Right lung (tissue), 5 donors: ENCODE data around the gene USP9Y. TPM values are rescaled to one million over a fixed set of nuclear protein-coding genes. Genes with fewer than 3 reads are reported as not detected.

Source experiments
- DNase-seq, 2 donors: peaks; one replicate each; pipeline ENCODE4 v3.0.0-alpha.2; 2013
- polyA plus RNA-seq, 5 donors: library from polyadenylated mRNA; unstranded; fragments of 120-200 nt; gene quantifications; one replicate each; pipeline versions ENCODE4 v1.2.1 to v1.2.3, GENCODE V29; 2013; ENCODE audit warnings: inconsistent platforms in 1 of 5, low replicate concordance in 1 of 5; ENCODE audit not compliant: insufficient read length in 5 of 5, insufficient read depth in 1 of 5

Gene USP9Y
- polyA plus RNA-seq, 5 donors = 0.19 to 64.5 (median 1.2) TPM

DNA sequence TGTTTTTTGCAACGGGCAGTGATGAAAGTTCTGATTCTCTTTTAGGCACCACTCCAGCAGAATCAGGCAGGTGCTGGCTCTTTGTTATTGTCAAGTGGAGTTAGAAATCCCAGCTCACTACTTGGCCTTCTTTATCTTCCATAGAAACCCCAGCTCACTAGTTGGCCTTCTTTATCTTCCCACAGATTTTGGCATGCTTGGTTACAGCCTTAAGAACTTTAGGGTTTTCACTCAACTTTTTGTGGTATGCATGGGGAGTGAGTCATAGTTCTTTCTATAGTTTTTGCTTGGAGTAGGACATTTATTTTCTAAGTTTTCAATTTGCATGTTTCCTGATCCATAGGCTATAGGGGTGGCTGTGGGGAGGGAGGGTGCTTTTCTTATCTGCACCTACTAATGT is 55.0 kb downstream of the USP9Y start:
- DNase-seq = no peak

DNA sequence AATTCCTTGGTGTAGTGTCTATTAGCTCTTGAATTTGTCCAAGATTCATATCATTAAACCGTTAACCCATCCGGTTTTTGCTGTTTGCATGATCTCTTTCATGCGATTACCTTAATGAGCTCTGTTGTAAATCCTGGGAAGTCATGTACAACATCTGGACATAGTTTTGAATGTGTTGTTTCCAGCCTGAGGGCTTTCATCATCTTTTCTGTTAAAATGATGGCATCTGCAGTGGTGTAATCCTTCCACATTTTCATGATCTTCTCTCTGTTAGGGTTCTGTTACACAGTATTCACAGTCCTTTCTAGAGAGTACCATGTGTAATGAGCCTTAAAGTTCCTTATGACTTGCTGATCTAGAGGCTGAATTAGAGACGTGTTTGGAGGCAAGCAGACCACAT is 64.9 kb downstream of the USP9Y start:
- no peak for DNase-seq

DNA sequence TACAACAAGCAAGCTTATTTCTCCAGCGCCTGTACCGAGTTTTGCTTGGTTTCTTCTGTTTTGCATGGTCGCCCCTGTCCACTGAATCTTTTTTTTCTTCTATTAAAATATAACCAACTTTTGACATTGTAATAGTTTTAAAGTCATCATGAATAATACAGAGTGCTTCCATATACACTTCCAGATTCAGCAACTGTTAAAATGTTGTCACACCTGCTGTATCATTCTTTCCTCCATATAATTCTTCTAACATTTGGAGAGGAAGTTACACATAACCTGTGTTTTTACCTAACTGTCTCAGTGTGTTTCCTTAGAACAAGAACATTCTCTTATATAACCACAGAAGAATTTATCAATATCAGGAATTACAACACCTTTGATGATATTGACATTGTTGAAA is 83.5 kb downstream of the USP9Y start:
- no peak for DNase-seq

DNA sequence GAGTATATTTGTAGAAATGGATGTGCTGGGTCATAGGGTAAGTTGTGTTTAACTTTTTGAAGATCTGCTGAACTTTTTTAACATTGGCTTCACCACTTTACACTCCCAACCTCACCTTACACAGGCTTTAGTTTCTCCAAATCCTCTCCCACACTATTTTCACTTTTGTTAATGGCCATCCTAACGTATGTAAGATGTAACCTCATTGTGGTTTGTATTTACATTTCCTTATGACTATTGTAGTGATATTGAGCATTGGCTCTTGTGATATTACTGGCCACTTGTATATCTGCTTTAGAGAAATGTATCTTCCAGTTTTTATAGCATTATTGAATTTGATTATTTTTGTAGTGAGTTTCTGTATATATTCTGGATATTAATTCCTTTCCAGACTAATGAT is 93.0 kb downstream of the USP9Y start:
- no peak for DNase-seq

DNA sequence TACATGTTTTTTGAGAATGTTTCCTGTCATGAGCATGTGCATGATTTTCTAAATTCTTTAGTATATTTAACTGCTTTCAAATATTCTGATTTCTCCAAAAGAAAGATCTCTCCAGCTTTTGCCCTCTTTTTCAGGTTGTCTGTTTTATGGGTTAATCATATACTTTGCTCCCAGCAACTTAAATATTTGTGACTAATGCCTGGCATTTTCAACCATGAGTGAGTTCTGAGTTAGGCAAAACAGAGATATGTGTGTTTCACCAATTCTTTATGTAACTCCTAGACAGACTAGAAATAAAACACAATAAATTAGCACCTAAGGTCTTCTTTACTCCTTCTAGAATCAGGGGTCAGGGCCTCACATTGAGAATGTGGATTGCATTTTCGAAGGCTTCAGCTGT is 107.0 kb downstream of the USP9Y start:
- no peak for DNase-seq

DNA sequence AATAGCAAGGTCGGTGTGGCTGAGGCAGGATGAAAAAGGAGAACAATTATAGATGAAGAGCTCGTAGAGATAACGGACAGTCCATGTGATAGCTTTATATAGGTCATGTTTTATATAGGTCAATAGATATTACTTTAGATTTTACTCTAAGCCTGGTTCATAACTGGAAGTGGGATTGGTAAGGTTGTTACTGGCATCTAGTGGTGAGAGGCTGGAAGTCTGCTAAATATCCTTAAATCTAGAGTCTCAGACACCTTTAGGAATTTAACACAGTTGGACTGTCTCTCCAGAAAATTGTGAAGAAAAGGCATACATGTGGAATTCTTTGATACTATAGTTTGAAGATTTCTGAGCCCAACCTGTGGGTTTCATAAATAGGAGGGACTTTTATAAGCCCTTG is 108.0 kb downstream of the USP9Y start:
- DNase-seq = no peak

DNA sequence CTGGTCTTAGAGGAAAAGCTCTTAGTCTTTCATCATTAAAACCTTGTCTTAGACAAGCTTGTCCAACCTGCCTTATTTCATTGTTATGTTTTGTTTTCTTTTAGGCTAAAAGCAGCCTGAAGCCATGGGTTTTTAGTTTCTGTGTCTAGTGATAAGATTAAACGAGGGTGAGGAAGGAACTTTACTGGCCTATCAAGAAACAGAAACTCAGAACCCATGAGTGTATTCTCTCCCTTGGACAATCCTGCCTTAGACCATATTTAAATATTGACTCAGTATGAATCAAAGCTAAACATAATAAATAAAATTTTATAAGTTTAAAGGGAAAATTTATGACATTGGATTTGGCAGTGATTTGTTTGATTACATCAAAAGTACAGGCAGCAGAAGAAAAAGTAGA is 122.4 kb downstream of the USP9Y start:
- DNase-seq = no peak

DNA sequence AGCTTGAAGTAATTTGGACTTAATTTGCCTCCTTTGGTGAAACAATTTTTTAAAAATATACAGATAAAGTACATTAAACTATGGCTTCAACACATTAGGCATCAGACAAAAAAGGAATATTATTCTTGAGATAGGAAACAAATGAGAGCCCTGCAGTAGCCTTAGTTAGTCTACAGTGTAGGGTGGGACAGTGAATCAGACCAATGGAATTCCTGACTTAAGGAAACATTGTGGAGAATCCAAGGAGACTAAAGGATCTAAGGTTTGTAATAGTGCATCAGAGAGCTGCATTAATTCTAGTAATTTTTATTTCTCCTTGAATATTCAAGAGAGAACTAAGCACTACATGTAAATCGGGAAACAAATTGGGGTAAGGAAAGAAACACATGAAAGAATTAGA is 125.8 kb downstream of the USP9Y start:
- no peak for DNase-seq

DNA sequence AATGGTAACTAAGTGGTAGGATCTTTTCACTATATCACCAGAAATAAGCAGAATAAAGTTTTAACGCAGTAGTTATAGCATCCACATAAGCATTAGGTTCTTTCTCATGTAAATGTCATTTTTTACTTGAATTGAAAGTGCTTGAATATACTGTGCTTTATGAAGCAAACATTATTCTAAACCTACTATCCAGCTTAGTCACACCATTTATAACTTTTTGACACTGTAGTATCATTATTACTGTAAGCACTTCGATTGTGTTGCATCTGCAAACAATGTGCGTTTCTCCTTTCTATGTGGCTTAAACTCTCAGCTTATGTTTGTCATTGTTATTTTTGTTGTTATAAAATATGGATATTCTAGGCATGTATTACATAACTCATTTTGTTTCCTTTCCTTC is 132.3 kb downstream of the USP9Y start:
- DNase-seq = no peak

DNA sequence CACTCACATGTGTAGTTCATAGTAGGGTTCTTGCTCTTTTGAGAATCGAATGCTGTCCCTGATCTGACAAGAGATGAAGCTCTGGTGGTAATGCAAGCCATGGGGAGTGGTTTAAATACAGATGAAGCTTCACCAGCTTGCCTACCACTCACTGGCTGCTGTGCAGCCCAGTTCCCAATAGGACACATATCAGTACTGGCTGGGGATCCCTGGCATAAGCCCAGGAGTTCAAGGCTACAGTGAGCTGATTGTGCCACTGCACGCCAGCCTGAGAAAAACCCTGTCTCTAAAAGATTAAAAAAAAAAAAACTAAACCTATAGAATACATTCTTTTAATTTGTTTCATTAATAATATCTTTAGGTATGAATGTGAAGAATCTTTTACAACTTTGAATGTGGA is 136.5 kb downstream of the USP9Y start:
- no peak for DNase-seq

DNA sequence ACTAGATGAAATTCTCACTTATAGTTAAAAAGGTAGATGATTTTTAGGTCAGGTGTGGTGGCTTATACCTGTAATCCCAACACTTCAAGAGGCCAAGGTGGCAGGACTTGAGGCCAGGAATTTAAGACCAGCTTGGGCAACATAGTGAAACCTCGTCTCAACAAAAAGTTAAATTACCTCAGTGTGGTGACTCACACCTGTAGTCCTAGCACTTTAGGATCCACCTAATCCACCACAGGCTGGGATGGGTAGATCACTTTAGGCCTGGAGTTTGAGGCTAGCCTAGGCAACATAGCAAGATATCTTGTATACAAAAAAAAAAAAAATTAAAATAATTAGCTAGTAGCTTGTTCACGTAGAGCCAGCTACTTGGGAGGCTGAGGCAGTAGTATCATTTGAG is 140.3 kb downstream of the USP9Y start:
- DNase-seq = no peak

DNA sequence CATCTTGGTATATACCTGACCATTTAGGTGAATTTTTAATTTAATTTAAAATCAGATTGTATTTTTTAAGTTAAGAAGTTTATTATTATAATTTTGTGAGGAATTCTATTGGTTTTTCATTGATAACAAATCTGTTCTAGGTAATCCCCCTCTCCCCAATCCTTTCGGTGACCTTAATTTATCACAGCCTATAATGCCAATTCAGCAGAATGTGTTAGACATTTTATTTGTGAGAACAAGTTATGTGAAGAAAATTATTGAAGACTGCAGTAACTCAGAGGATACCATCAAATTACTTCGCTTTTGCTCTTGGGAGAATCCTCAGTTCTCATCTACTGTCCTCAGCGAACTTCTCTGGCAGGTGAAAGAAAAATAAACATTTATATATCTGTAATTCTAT is 145.8 kb downstream of the USP9Y start:
- no peak for DNase-seq

DNA sequence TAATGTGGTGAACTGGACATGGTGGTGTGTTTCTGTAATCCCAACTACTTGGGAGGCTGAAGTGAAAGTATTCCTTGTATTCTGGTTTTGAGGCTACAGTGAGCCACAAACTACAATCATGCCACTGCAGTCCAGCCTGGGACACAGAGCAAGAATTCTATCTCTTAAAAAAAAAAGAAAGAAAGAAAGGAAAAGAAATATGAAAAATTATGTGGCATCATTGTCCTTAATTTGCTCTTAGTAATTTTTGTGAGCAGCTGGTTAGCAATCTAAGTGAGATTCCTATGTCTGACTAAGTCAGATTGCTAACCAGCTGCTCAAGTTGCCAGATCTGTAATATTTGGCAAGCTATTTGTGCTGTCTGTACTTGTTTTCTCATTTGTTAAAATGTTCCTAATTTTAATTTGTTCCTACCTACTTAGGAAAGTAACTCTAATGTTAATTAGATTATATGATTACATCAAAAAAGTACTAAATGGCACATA is 154.8 kb downstream of the USP9Y start:
- DNase-seq = no peak

DNA sequence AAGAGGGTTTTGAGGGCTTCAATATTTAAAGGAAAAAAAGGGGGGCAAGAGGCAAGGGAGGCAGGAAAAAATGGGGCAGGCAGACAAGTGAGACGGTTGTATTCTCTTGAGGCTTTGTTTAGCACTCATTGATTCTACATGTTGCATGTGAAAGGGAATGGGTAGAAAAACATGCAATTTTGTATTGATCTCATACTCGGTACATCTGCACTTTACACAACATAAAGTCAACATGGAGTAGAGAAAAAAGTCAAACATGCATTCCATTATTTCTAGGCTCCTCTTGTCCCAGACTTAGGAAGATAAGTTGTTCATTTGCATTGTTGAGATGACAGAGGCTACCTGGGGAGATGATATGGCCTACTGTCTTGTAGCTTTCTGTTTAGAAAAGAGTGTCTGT is 166.9 kb downstream of the USP9Y start:
- no peak for DNase-seq

DNA sequence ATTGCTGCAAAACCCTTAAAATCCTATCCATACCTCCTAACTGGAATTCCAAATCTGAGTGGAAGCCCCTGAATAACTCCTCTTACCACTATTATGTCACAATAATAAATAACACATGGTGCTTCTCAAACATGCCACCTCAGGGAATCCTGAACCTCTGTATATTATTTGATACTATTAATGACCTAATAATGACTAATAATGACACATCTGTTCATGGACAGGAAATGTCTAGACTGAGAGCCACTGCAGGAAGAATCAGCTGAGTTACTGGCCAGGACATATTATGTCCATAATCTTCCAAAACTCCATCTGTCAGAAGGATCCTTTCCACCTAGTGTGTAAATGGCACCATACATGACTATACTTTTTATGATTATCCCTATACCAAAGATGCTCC is 195.9 kb downstream of the USP9Y start:
- no peak for DNase-seq

DNA sequence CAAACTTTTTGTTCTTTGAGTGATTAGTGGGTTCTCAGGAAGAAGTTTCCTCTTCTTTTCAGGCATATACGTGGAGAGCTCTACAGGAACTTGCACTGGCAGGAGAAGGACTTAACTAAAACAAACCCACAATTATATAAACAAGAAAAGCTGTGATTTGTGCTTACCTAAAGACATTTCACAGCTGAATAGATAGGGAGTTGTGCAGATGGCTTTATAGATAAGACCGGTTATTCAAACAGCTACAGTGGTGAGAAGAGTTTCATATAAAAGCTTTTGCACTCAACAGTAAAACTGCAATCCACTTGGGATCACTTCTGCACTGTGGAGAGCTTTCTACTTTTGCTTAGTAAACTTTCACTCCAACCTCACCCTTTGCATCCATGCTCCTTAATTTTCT is 197.6 kb downstream of the USP9Y start:
- DNase-seq = no peak

DNA sequence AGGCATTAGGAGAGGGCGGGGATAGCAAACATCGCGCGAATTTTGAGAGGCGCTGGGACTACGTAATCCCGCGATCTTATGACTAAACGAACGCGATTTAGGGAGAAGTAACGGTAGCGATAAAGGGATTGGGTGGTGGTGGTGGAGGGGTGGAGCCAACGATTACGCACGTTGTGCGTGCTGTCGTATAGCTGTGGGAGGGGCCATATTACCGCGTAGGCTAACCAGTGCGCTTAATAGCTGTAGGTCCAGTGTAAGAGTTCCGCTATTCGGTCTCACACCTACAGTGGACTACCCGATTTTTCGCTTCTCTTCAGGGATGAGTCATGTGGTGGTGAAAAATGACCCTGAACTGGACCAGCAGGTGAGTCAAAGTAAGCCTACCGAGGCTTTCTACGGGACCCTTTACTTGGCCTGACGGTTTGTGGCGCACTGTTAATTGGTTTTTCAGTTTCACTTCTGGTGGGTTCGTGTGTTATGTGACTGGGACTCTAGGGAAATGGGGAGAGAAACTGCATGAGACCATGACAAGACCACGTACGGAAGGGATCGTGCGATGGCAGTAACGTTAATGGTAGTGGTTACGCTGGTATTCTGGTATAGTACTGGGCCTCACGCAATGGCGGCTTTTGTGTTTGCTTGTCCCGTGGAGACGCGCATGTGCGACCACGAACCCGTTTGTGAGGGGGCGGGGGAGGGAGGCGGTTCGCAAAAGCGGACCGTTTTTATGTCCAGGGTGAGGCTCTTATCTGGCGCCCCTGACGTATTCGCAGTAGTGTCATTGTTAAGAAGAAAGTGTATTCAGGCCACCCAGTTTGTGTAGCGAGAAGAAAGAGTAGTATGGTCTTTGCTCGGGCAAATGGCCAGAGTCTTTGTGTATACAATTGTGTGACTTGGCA is 203.8 kb downstream of the USP9Y start, which contains the start of gene DDX3Y:
TSS of gene DDX3Y (plus strand) at position 251 of the 899 bp plus-strand sequence. CDS start at position 320, 69 bp downstream.
- no peak for DNase-seq

DNA sequence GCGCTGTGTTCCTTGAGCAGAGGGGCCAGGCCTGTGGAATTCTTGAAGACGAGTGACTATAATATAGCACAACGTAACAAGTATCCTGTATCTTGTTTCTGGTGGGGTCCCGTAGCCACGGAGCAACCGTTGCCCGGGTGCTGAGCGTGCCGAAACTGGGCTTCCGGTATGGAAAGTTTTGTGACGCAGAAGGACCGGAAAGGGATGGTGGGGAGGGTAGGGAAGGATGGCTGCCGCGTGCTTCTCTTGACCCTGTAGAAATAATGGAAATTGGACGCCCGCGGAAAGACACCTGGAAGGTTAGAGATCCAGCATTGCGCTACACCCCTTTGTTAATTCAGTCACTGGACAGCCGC is 204.5 kb downstream of the USP9Y start:
- no peak for DNase-seq

DNA sequence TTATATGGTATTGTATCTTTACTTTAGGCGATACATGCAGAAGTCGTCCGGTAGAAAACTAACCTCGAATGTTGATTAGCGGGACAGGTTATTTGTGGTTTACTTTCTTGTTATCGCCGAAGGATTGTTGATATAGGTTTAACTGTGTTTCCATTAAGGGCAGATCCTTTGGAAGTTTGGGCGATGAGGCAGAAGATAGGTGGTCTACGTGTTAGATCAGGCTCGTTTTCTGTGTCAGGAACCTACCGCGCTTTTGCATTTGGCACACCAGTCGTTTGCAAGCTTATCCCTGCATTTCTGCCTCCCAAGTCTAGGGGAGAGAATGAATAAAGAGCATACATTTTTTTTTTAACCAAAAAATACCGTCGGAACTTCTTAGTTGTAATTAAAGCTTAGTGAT is 204.9 kb downstream of the USP9Y start:
- DNase-seq = no peak
